ENCODE data around the gene CMSS1.

Gene CMSS1

DNA sequence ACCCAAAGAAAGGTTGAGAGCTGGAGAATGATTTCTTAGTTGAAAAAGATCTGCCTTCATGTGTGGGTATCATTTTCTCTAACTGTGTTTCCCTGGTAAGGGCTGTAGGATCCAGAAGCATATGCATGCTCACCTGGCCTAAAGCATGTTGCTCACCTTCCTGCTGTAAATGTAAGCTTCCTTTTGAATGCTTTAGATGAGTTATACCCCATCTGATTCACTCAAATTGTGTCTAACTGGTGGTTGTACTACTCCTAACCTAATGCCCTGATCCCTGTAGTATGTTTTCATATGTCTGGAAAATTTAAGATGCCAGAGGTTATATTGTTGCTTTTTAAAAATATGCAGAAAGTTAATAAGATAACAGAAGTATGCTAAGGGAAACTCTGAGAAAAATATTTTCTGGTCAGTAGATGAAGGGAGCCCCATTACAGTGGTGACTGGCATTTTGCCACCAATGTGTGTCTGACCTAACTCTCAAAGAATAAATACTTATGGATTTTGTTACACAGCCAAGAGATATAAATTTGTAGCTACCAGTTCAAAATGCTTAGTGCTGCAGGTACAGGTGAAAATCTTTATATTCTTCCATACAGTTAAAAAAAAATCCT lies 289.0 kb downstream of the CMSS1 start:
- POLR2A ChIA-PET, result no interaction called here

DNA sequence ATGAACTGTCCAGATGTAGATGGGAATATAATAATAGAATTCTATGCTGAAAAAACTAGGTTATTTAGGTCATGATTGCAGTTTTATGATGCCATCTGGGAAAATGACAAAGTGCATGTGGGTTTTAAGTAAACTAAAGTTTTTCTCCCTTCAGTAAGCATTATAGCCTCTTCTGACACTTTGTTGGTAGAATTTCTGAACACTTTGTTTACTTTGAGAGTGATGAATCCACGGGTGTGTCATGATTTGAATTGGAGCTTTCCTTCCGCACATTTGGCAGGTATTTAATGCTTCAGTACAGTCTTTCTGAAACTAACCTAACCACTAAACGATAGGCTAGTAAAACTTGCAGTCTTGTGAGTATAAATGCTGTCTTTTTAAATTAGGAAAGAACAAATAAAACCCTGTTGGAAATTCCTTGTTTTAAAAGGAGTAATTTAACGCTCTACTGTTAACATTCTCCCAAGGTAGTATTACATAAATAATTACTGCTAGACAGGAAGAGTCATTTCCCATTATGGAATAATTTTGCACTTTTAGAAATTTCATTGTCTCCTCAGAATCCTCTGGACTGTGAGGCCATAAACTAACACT lies 289.7 kb downstream of the CMSS1 start:
- CTCF ChIA-PET, result interaction anchor here (0.8 to 3.4 kb wide), 4 partner anchors 17 to 274 kb away, joined by 3 to 16 read pairs (median 3); no protein-coding TSS in a partner anchor
- TF ChIP-seq, protein P1, sequence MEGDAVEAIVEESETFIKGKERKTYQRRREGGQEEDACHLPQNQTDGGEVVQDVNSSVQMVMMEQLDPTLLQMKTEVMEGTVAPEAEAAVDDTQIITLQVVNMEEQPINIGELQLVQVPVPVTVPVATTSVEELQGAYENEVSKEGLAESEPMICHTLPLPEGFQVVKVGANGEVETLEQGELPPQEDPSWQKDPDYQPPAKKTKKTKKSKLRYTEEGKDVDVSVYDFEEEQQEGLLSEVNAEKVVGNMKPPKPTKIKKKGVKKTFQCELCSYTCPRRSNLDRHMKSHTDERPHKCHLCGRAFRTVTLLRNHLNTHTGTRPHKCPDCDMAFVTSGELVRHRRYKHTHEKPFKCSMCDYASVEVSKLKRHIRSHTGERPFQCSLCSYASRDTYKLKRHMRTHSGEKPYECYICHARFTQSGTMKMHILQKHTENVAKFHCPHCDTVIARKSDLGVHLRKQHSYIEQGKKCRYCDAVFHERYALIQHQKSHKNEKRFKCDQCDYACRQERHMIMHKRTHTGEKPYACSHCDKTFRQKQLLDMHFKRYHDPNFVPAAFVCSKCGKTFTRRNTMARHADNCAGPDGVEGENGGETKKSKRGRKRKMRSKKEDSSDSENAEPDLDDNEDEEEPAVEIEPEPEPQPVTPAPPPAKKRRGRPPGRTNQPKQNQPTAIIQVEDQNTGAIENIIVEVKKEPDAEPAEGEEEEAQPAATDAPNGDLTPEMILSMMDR (IDR thresholded peaks at IDR 0.05; ENCODE audit: insufficient read depth, low read length, missing control alignments), result no peak
- H3K4me3 ChIP-seq (ENCODE audit: low read depth, low read length), result no peak overlapping the region

More for the DNA sequence above, 289.0 kb downstream of the CMSS1 start:
- H3K4me3 ChIP-seq (ENCODE audit: low read depth, low read length), result no peak overlapping the region
- CTCF ChIA-PET, result interaction anchor here (0.7 to 3.4 kb wide), 5 partner anchors 17 to 274 kb away, joined by 3 to 16 read pairs (median 3); no protein-coding TSS in a partner anchor
- TF ChIP-seq, protein P1 (IDR thresholded peaks at IDR 0.05; ENCODE audit: insufficient read depth, low read length, missing control alignments), result no peak
- DNase-seq (ENCODE audit: low read depth, low spot score), result no peak

DNA sequence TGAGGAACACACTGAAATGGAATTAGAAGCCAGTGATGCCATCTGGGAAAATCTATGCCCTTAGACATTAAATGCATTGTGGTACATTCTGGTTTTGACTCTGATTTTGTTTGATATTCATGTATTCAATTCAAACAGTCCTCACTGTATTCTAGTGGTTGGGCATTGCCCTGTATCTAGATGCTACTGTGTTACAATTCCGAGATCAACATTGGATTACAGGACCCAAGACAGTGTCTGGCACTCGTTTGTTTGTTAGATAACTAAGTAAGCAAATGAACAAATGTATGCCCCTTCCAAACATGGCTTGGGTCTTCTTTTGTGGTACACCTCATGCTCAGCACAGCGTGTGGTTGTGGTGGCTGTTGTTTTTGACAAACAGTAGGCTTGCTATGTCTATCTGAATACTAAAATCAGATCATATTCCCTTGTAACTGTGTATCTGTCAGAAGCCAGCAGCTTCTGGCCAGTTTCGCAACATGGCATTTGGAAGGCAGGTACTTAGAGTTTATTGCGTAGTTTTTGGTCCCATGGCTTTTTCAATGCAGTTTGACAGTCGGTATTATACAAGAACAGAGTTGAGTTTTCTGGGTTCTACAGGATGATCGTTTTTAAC lies 290.9 kb downstream of the CMSS1 start:
- DNase-seq (ENCODE audit: low read depth, low spot score), result no peak
- CTCF ChIA-PET, result no interaction called here
- POLR2A ChIA-PET, result no interaction called here
- no peak overlapping the region for H3K4me3 ChIP-seq (ENCODE audit: low read depth, low read length)
- TF ChIP-seq, protein P1 (IDR thresholded peaks at IDR 0.05; ENCODE audit: insufficient read depth, low read length, missing control alignments), result no peak

More for the DNA sequence above, 289.7 kb downstream of the CMSS1 start:
- DNase-seq (ENCODE audit: low read depth, low spot score), result no peak
- POLR2A ChIA-PET, result no interaction called here

DNA sequence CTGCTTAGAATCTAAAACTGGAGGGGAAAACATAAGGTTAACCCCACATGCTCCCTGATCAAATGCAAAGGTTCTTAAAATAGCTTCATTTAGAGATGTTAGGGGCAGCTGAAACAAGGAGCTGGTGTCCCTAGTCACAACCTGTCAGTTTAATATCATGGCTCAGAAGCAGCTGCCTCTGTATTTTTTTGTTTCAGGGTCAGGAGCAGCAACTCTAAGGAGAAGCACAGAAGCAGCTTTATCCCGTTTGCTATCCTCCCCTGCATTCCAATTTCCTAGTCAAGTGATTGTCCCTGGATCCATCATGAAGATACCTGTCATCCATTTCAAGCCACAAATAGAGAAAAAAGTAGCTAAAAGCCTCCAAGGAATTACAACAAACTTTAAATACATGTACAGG lies 292.5 kb downstream of the CMSS1 start:
- ChIA-PET CTCF (interaction anchor here (0.7 to 1.6 kb wide), 3 partner anchors 15 to 19 kb away, joined by 3 to 5 read pairs (median 3); no protein-coding TSS in a partner anchor), POLR2A (no interaction called here)
- DNase-seq (ENCODE audit: low read depth, low spot score), result no peak
- no peak overlapping the region for H3K4me3 ChIP-seq (ENCODE audit: low read depth, low read length)
- TF ChIP-seq, protein P1 (IDR thresholded peaks at IDR 0.05; ENCODE audit: insufficient read depth, low read length, missing control alignments), result no peak

DNA sequence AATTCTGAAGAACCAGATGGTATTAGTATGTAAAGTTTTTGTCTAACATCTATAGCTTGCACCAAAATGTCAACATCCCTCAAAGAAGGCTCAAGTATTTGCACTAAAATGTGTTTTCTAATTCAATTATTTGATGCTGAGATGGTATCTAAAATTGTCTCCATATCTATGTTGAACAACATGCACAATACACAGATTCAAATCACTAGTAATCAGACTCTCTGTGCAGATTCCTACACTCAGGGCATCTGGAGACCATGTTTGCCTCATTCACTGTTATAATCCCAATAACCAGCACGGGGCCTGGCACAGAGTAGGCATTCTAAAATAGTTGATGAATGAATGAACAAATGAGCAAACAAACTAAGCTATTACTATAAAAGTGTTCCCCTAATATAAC lies 294.1 kb downstream of the CMSS1 start:
- no peak for DNase-seq (ENCODE audit: low read depth, low spot score)
- ChIA-PET CTCF (interaction anchor here (0.9 to 1.0 kb wide), 2 partner anchors 19 to 44 kb away, joined by 3 to 4 read pairs; no protein-coding TSS in a partner anchor), POLR2A (no interaction called here)
- TF ChIP-seq, protein P1 (IDR thresholded peaks at IDR 0.05; ENCODE audit: insufficient read depth, low read length, missing control alignments), result no peak
- no peak overlapping the region for H3K4me3 ChIP-seq (ENCODE audit: low read depth, low read length)

DNA sequence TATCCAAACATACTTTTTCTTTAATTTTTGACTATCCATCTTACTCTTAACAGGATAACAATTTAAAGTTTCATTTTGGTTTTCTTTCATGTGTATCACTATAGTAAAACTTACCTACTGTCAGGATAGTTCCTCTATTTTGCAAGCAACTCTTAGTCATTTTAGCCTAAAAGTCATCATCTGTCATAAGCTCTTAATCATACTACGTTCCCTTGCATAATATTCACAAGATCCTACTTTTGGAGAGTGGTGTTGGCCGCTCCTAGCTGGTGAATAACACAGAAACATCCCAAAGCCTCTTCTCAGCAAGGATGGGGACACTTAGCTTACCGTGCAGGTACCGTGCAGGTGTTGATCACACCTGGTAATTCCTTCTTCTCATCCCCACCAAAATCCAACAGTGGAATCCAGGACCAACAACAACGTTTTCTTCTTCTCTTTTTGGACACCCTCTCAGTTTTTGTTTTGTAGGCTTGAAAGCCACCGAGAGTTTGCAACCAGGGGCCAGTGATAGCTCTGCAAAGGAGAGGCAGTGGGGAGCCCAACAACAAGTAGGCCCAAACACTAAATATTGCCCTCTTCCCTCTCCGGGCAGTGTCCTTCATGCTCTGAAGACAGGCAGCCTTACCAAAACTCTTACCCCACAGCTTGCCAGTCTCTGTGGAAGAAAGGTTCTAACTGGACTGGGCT lies 296.2 kb downstream of the CMSS1 start:
- no peak overlapping the region for H3K4me3 ChIP-seq (ENCODE audit: low read depth, low read length)
- ChIA-PET CTCF (no interaction called here), POLR2A (no interaction called here)
- no peak for DNase-seq (ENCODE audit: low read depth, low spot score)
- TF ChIP-seq, protein P1 (IDR thresholded peaks at IDR 0.05; ENCODE audit: insufficient read depth, low read length, missing control alignments), result no peak
